Measurements from ENCODE around the gene SUPT16H. TPM values are rescaled to one million over a fixed set of nuclear protein-coding genes. Genes with fewer than 3 reads are reported as not detected.

Gene SUPT16H
- total and polyA plus RNA-seq, 2 experiments from 2014 or later: 187 to 268 TPM

- H3K36me3 ChIP-seq (ENCODE audit: insufficient read depth): no peaks in the 10 kb centered on the region
- ATAC-seq (no peak), DNase-seq (ENCODE audit: low spot score) (no peak)
- no peaks in the 10 kb centered on the region for H3K9me2 ChIP-seq (ENCODE audit: insufficient read depth)
- no peaks in the 10 kb centered on the region; the same call in 2 of the 3 replicates for H3K36me3 Mint-ChIP-seq (ENCODE audit: low read depth)
- H2AFZ ChIP-seq: peak overlapping the region; percentile 23; the same call in 1 of the 2 replicates
- no peaks in the 10 kb centered on the region for H3K27me3 ChIP-seq (ENCODE audit: insufficient read depth)
- H3K4me1 ChIP-seq (ENCODE audit: insufficient read depth): no peaks in the 10 kb centered on the region
- no peak overlapping the region for H3K27ac Mint-ChIP-seq
- peaks cover 3% of the 10 kb centered on the region for H3K27me3 Mint-ChIP-seq (ENCODE audit: insufficient read depth, low read depth, poor library complexity)
- no peak overlapping the region for H3K4me2 ChIP-seq
- H3K4me1 Mint-ChIP-seq: no peaks in the 10 kb centered on the region
- no peak overlapping the region for H3K4me3 Mint-ChIP-seq
- H3K9me3 Mint-ChIP-seq: no peaks in the 10 kb centered on the region
- TF ChIP-seq EZH2 (IDR thresholded peaks at IDR 0.05; ENCODE audit: low read depth, unreplicated experiment) (no peak), STAT1 (IDR thresholded peaks at IDR 0.05; ENCODE audit: unreplicated experiment) (no peak), ZNF462 (CRISPR knock-in tag; IDR thresholded peaks at IDR 0.05) (no peak), NANOG (IDR thresholded peaks at IDR 0.05; ENCODE audit: borderline replicate concordance) (no peak), ZNF114 (CRISPR knock-in tag; IDR thresholded peaks at IDR 0.05) (no peak), ETS1 (IDR thresholded peaks at IDR 0.05) (no peak), POLR2AphosphoS5 (IDR thresholded peaks at IDR 0.05; ENCODE audit: low read depth) (no peak), EZH2phosphoT487 (IDR thresholded peaks at IDR 0.05; ENCODE audit: unreplicated experiment) (no peak), JUNB (IDR thresholded peaks at IDR 0.05; ENCODE audit: unreplicated experiment) (no peak)
- TF ChIP-seq, protein P1, sequence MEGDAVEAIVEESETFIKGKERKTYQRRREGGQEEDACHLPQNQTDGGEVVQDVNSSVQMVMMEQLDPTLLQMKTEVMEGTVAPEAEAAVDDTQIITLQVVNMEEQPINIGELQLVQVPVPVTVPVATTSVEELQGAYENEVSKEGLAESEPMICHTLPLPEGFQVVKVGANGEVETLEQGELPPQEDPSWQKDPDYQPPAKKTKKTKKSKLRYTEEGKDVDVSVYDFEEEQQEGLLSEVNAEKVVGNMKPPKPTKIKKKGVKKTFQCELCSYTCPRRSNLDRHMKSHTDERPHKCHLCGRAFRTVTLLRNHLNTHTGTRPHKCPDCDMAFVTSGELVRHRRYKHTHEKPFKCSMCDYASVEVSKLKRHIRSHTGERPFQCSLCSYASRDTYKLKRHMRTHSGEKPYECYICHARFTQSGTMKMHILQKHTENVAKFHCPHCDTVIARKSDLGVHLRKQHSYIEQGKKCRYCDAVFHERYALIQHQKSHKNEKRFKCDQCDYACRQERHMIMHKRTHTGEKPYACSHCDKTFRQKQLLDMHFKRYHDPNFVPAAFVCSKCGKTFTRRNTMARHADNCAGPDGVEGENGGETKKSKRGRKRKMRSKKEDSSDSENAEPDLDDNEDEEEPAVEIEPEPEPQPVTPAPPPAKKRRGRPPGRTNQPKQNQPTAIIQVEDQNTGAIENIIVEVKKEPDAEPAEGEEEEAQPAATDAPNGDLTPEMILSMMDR (conservative IDR thresholded peaks at IDR 0.05; ENCODE audit: low read depth in 2 of 2): no peak
- no peaks in the 10 kb centered on the region for H3F3A ChIP-seq (replicated peaks; ENCODE audit: low read depth)
- H3K4me3 ChIP-seq: no peak overlapping the region
- no peak overlapping the region for H3K27ac ChIP-seq (ENCODE audit: low read depth)
- H4K20me1 ChIP-seq (replicated peaks; ENCODE audit: insufficient read depth): no peaks in the 10 kb centered on the region
- no peaks in the 10 kb centered on the region for H3K79me2 ChIP-seq (replicated peaks; ENCODE audit: insufficient read depth)
Measured at GRCh38 chr14:21332950-21333349, 50.9 kb downstream of the SUPT16H start.

Data from GM23338 (cell line).